UCSD-AML1 (cell line): ENCODE data around the gene MRNIP.

ENCODE experiments used
- DNase-seq: peaks from one replicate; lab custom pipeline; 2025; ENCODE audit not compliant: unreplicated experiment; lab: John Stamatoyannopoulos, UW

Gene MRNIP, protein sequence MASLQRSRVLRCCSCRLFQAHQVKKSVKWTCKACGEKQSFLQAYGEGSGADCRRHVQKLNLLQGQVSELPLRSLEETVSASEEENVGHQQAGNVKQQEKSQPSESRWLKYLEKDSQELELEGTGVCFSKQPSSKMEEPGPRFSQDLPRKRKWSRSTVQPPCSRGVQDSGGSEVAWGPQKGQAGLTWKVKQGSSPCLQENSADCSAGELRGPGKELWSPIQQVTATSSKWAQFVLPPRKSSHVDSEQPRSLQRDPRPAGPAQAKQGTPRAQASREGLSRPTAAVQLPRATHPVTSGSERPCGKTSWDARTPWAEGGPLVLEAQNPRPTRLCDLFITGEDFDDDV

GRCh38 chr5:179858586-179859427 is at the start of gene MRNIP:
TSS of gene MRNIP (minus strand) at chr5:179858817. CDS start at chr5:179858796, 21 bp downstream.
- DNase-seq = peak; percentile 97

DNA sequence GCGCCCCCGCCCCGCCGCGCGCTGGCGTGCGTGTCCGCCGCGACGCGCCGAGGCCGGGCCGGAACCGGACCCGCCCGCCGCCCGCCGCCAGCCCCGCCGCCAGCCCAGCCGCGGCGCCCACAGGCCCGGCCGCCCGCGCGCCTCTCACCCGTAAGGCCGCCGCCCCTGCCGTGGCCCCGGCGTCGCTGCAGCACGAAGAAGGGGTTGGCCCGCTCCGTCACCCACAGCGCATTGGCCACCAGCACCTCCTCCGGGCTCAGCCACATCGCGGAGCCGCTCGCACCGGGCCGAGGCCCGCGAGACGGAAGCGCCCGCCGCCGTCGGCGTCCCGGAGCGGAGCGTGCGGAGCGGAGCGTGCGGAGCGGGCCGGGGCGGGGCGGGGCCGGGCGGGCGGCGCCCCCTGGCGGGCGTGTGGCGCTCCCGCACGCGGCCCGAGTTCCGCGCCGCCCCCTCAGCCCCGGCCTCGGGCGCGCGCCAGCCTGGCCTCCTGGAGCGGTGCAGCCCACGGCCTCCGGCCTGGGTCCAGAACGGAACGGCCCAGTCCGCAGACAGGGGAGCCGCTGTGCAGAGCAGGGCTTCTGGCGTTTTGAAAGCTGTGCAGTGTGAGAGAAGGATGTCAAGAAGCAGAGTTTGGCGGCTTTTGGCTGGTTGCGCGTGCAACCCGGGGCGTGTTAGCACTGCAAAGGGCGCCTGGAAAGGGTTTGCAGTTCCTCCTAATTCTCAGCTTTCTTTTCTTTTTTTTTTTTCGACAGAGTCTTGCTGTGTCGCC is 49.1 kb upstream of the MRNIP start, which contains the start of gene TBC1D9B:
Gene TBC1D9B, minus strand, starts transcription at position 342 of the 769 bp plus-strand sequence. Its CDS starts 76 bp downstream, at position 266.
- peak; percentile 79 for DNase-seq

GRCh38 chr5:179906795-179907555 is 48.4 kb upstream of the MRNIP start:
- DNase-seq = peak; percentile 36

GRCh38 chr5:179906294-179906794 is 47.7 kb upstream of the MRNIP start:
- DNase-seq = no peak

DNA sequence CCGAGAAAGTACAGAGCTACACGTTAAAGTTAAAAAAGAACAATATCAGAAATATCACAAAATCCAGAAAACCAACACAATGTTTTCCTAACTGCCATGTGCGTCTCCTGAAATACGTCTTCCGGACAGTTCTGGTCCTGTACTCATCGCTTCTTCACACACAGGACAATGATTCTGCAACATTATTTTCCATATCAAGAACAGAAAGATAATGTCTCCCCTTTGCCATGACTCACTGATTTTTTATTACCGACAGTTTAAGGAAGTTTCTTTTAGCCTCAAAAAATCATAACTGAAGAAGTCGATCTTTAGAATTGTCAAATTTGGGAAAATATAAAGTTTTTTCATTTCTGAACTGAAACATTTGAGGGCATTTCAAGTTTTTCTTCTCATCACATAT is 46.5 kb upstream of the MRNIP start:
- no peak for DNase-seq

DNA sequence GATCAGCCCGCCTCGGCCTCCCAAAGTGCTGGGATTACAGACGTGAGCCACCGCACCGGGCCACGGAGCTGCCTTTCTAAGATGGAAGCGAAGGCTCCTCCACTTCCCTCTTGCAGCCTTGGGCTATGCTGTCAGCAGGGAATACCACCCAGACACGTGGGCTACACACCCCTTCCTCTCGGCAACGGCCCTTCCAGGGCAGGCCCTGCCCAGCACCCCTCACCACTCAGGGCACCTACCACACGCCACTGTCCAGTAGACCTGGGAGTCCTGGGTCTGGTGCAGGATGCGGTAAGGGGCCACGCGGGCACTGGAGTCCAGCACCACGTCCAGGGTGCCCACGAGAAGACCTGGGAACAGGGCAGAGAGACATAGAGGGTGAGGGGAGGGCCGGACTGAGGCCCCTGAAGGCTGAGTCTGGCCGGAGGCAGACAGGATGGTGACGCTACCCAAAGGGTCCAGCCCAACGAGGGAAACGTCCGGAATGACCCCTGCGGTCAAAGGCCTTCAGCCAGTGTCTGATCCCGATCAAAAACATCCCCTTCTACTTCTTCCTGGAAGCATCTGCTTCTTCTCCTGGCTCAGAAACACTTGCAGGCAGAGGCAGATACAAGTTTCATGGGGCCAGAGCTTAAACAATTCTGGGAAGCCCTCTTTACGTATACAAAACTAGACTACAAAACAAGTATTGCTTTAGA is 46.0 kb upstream of the MRNIP start:
- DNase-seq = no peak

GRCh38 chr5:179902763-179903158 is 44.1 kb upstream of the MRNIP start:
- no peak for DNase-seq

DNA sequence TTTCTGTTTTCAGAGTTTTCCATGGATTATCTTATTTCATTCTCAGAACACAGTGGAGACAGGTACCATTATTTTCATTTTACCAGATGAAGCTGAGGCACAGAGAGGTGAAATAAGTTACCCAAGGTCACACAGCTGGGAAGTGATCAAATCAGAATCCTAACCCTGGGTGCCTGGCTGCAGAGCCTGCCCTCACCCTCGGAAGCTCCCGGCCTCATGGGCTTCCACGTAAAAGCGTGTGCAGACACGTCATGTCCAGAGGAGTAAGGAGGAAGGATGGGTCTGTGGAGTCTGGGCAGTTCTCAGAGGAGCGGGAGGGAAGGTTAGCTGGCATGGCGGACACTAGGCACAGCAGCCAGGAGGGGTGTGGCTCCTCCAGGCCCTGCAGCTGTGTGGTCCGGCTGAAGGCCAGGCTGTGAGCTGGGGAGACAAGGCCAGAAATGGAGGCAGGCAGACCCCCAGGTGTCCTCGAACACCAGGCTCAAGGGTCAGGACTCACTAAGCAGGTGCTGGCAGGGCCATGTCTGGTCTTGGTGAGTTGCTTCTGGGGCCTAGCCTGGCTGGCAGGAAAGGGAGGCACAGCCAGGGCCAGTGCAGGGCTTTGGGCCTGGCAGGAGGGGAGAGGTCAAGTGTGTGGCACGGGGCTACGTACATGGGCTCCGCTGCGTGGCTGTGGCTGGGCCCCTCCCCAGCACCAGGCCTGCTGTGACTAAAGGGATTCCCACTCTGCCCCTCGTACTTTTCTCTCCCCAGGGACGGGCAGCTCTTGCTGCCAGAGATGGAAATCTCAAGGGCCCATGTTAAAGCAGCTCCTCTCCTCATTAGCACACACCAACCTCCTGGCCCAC is 43.5 kb upstream of the MRNIP start:
- DNase-seq = no peak

- DNase-seq = no peak
Measured at GRCh38 chr5:179901462-179901861, 42.8 kb upstream of the MRNIP start.

- no peak for DNase-seq
Measured at GRCh38 chr5:179900711-179901110, 42.1 kb upstream of the MRNIP start.

- DNase-seq = no peak
Measured at GRCh38 chr5:179900206-179900605, 41.6 kb upstream of the MRNIP start.

GRCh38 chr5:179895861-179896260 is 37.2 kb upstream of the MRNIP start:
- DNase-seq = no peak

DNA sequence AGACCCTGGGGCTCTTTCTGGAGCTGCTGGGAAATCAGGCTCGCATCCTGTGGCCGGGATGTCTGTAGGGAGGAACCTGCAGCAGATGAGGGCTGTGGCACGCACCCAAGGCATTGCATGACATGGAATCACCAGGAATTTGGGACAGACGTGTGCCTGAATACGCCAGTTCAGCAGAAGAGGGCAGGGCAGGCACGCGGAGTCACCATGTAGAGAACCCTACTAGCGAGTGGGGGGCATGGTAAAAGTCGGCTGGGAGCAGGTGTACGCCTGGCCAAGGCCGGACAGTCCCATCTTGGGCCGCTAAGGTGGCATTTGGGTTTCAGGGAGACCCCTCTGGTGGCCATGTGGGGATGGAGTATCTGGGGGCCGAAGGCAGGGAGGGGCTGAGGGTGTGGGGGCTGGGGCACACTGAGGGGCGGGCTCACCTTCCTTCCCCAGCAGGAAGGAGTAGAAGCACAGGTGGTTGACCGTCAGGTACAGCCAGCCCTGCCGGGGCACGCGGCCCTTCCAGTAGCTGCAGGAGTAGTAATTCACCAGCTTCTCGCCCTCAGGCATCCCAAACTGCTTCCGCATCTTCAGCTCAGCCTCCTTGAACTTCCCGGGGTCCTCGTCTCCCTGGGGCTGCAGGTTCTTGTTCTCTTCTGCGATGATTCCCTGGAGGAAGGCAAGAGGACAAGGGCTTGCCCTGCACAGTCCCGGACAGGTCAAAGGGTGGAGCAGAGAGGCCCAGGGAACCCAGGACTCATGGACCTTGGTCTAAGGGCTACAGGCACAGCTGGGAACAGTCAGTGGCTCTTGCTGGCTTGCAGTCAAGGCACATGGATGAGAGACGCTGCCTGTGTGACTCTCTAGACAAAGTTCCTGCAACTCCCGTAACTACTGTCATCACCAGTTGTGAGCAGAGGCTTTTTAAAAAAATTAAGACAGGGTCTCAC is 35.6 kb upstream of the MRNIP start:
- DNase-seq = no peak

GRCh38 chr5:179893076-179893957 is 34.7 kb upstream of the MRNIP start:
- no peak for DNase-seq

DNA sequence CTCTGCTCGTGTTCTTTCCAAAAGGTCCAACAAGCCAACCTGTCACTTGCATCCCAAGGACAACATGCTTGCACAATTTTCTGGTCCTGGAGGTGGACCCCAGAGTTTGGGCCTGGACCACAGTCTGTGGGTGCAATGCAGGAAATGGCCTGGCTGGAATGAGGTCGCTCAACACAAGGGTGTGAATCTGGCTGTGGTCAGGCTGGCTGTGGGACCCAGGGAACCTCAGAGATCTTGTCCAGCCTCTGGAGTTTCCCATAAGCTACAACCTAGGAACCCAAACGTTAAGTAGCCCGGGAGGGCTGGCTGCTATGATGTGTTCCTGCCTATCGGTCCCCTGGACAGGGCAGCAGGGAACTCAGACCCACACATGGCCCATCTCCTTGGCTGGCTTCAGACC is 33.6 kb upstream of the MRNIP start:
- DNase-seq = no peak

- DNase-seq = no peak
Measured at GRCh38 chr5:179890751-179891682, 32.4 kb upstream of the MRNIP start.
